Left hindlimb (tissue), 1 donor: Measurements from ENCODE around the gene PLXNB2.
"Not testable (repeated sequence)": the region's sequence is repeated elsewhere in the genome, so short reads cannot be mapped to it uniquely, and the experiment has no call there.

Experiments used
- DNase-seq: peaks from one replicate; pipeline ENCODE4 v3.0.0-alpha.2; 2018

The PLXNB2 gene

GRCh38 chr22:50278956-50279619, 28.4 kb downstream of the PLXNB2 start:
- no peak for DNase-seq

- no peak for DNase-seq
These were observed 29.0 kb downstream of the PLXNB2 start for GRCh38 chr22:50278461-50278860.

GRCh38 chr22:50277761-50278160, 29.7 kb downstream of the PLXNB2 start:
- no peak for DNase-seq

- DNase-seq: no peak
These were observed 31.3 kb downstream of the PLXNB2 start for GRCh38 chr22:50276143-50276542.

- DNase-seq: no peak
These were observed 32.0 kb downstream of the PLXNB2 start for GRCh38 chr22:50275181-50276055.

GRCh38 chr22:50274771-50275170, 32.7 kb downstream of the PLXNB2 start:
- DNase-seq: no peak

- DNase-seq: no peak
These were observed 33.1 kb downstream of the PLXNB2 start for GRCh38 chr22:50274311-50274710.

GRCh38 chr22:50273781-50274180, 33.7 kb downstream of the PLXNB2 start:
- DNase-seq: not testable (repeated sequence)

GRCh38 chr22:50273352-50273751, 34.1 kb downstream of the PLXNB2 start:
- not testable (repeated sequence) for DNase-seq

- DNase-seq: no peak
These were observed 35.2 kb downstream of the PLXNB2 start for GRCh38 chr22:50272044-50272802.

GRCh38 chr22:50271519-50271970, 35.9 kb downstream of the PLXNB2 start:
- DNase-seq: no peak

- DNase-seq: no peak
These were observed 36.6 kb downstream of the PLXNB2 start for GRCh38 chr22:50270666-50271394.

GRCh38 chr22:50269970-50270665, 37.3 kb downstream of the PLXNB2 start, which contains the start of gene MAPK11:
MAPK11 (minus strand) TSS chr22:50270380; CDS start chr22:50270292, 88 bp downstream.
- DNase-seq: peak; percentile 80

- no peak for DNase-seq
These were observed 37.9 kb downstream of the PLXNB2 start for GRCh38 chr22:50269573-50269969.

GRCh38 chr22:50268655-50269113, 38.8 kb downstream of the PLXNB2 start:
- no peak for DNase-seq

GRCh38 chr22:50267591-50268390, 39.7 kb downstream of the PLXNB2 start:
- peak; percentile 77 for DNase-seq

GRCh38 chr22:50266994-50267393, 40.5 kb downstream of the PLXNB2 start:
- no peak for DNase-seq

GRCh38 chr22:50264946-50265669, 42.3 kb downstream of the PLXNB2 start:
- DNase-seq: no peak

GRCh38 chr22:50264104-50264745, 43.2 kb downstream of the PLXNB2 start:
- DNase-seq: no peak
